Suppressor macrophage treated with lipopolysaccharide for 4 hours (primary cell): Measurements from ENCODE around the gene C19orf44.
A peak's percentile ranks its signal among the peaks of the same experiment; 100 is the strongest.
"Not testable (repeated sequence)": the region's sequence is repeated elsewhere in the genome, so short reads cannot be mapped to it uniquely, and the experiment has no call there.

Source experiments
- DNase-seq: peaks from one replicate; pipeline ENCODE4 v3.0.0-alpha.2; 2020

The C19orf44 gene

DNA sequence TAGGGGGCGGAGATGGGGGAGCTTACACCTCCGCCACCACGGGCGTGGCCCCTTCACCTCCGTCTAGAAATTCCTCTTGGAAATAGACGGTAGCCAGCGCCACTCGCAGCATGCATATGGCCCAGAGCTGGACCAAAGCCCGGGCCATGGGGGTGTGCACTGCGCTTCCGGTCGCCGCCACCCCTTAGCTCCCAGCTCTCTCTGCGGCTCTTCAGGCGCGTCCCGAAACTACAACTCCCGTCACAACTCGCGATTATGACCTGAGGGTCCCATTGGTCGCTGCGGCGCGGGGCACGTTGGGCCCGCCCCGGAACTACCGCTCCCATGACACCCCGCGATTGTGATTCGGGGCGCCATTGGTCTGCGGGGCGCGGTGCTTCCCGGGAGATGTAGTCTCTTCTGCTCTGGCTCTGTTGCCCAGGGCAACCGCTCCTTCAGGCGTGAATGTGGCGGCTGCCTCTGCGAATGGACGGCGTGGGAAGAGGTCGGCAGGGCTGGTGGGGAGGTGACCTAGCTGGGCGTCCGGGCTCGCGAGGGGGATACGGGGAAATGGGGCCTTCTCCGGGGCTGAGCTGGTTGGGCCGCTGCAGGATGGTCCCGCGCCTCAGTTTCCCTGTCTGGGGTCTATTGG, at the start of gene C19orf44, which contains the start of gene CALR3:
C19orf44 (plus strand) TSS at position 413 of the 631 bp plus-strand sequence. CDS start 4,399 bp downstream, outside the sequence.
CALR3 (minus strand) TSS at position 186 of the 631 bp plus-strand sequence; CDS start at position 148, 38 bp downstream.
- DNase-seq = peak; percentile 99

DNA sequence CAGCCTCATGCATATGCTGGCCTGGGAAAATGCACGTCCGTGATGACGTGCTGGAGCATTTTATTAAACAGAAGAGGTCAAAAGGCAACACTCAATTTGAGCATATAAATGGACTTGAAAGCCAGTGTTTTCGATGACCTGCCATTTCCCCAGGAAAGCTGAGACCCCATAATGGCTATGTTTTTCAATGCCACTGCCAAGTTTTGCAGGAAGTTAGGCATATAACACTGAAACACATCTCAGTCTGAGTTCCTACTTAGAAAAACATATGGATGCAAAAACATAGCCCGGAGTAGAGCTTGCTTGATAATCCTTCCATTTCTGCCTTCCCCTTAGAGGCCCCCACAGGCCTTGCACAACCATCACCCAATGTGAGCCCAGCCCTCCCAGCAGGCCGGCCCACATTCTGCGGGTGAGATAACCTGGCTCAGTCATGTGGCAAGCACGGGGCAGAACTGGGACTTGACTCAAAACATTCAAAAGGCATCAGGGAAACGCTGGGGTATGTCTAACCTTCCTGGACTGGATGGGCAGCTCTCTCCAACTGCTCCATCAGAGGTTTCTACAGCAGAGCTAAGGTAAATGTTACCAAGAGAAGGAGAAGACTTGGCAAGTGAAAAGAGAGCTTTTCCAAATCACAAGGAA, 49.3 kb upstream of the C19orf44 start:
- DNase-seq = peak; percentile 88

DNA sequence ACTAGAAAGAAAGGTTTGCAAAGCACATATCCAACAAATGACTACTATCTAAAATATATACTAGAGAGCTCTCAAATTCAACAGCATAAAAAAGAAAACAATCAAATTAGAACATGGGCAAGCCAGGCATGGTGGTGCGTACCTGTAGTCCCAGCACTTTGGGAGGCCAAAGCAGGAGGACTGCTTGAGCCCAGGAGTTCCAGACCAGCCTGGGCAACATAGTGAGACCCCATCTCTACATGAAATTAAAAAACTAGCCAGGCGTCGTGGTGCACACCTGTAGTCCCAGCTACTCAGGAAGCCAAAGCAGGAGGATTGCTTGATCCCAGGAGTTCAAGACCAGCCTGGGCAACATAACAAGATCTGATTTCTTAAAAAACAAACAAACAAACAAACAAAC, 47.3 kb upstream of the C19orf44 start:
- not testable (repeated sequence) for DNase-seq

DNA sequence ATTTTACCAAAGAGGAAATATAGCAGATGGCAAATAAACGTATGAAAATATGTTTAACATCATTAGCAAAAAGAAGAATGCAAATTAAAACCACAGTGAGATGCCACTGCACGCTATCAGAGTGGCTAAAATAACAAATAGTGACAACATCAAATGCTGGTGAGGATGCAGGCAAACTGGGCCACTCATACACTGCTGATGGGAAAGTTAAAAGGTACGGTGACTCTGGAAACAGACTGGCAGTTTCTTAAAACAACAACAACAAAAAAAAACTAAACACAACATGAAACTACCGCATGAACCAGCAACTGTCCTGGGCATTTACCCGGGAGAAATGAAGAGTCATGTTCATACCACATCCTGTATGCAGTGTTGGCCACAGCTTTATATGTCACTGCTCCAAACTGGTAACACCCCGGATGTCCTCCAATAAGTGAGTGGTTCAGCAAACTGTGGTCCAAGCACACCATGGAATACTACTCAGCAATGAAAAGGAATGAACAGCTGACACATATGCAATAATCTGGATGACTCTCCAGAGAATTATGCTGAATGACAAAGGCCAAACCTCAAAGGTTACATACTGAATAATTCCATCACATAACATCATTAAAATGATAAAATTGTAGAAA, 46.7 kb upstream of the C19orf44 start:
- DNase-seq = peak; percentile 62

DNA sequence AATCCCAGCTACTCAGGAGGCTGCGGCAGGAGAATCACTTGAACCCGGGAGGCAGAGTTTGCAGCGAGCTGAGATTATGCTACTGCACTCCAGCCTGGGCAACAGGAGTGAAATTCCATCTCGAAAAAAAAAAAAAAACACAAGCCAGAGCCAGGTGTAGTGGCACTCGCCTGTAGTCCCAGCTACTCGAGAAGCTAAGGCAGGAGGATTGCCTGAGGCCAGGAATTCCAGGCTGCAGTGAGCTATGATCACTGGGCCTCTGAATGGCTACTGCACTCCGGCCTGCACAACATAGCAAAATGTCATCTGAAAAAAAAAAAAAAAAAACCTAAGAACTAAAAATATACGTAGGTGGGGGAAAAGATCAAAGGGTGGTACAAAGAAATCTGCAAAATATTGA, 43.9 kb upstream of the C19orf44 start:
- DNase-seq = no peak

DNA sequence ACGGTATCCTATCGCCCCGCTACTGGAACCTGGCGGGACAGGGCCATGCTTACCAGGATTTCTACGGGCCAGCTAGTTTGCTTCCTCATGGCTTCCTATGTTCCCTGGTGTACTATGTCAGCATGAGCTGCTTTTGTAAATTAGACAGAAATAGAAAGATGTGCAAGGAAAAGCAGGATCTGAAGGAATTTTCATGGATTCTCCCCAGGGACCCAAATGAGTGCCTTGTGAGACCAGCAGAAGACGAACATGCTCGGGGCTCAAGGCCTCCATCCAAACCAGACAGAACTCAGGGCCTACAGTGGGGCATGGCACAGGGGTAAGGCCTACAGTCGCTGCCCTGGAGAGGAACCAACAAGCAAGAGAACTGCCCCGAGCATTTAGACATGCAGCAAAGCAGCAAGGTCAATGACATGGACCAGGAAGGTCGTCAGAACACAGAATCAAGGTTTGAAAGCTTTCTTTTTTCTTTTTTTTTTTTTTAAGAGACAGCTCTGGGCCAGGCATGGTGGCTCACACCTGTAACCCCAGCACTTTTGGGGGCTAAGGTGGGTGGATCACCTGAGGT, 41.8 kb upstream of the C19orf44 start:
- no peak for DNase-seq

DNA sequence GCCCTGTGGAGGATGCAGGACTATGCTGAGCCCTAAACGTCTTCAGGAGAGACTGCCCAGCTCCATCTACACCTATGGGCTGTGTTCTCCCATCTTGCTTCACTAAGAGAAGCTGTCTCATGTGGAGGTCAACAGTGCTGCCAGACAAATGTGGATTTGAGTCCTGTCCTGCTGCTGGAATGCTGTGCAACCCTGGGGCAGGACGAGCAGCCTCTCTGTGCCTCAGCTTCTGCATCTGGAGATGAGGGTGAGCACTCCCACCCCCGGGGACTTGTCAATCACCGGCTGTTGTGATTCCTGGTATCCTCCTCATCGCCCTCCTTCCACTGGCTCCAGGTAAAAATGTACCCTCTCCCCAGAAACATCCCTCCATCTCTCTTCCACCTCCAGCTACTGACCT, 40.7 kb upstream of the C19orf44 start:
- no peak for DNase-seq

DNA sequence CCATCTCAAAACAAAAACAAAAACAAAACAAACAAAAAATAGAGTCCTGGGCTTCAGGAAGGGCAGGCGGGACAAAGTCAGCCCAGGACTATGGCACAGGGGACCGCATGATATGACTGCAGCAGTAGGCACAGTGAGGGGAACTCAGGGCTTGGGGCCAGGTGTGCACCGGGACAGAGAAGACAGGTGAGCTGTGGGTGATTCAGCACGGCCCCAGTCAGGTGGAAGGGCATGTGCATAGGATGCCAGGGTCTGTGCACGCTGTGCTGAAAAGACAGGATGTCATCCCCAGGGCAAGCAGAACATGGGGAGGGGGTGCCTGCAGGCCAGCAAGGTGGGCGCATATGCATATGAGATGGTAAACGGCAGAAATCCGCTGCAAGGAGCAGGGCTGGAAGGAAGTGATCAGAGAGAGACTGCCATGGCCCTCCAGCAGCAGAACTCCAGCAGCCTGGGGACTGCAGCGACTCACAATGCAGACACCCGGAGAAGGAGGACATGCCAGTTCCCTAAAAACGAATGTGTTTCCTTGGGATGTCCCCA, 39.5 kb upstream of the C19orf44 start:
- DNase-seq = no peak

DNA sequence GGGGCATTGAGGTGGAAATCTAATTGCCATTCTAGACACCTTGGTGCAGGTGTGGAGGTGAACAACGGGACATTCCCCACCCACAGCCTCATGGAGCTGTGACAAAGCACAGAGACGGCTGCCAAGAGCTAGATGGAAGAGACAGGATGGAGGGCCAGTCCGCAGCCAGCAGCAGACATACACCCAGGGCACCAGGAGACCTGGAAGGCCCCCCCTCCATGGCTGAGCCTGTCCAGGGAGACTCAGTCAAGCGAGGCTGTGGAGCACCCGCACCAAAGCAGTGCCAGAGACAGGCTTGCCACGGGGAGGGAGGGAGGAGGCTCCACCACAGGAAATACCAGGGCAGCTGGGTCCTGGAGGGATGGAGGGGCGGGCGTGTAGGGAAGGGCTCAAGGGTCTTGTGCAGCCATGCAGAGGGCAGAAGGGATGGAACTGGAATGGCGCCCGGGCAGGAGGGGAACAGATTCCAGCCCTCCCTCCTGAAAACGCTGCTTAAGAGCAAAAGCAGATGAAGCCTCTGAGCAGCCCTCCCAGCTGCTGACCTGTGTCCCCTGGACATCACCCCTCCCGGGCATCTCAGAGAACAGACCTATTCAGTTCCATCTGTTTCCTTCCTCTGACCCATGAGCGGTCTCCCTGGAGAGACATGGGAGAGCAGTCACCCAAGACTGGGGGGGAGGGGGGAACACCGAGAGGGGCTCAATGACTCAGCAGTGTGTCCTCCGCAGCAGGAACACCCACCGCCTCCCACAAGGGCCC, 38.8 kb upstream of the C19orf44 start:
- no peak for DNase-seq

DNA sequence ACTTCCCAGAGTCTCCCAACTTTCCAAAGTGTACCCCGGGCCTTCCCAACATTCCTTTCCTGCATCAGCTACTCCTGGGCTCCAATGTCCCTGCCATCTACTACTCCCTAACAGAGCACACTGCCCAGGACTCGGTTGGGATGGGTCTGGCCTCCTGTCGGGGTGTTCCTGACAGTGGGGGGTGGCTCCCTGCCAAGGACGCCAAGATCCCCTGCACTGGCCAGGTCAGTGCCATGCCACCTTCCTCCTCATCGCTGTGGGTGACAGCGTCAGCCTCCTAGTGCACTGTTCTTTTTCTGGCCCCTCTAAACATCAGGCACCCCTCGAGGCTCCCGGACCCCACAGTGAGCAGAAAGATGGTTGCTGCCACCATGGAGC, 38.3 kb upstream of the C19orf44 start:
- no peak for DNase-seq

DNA sequence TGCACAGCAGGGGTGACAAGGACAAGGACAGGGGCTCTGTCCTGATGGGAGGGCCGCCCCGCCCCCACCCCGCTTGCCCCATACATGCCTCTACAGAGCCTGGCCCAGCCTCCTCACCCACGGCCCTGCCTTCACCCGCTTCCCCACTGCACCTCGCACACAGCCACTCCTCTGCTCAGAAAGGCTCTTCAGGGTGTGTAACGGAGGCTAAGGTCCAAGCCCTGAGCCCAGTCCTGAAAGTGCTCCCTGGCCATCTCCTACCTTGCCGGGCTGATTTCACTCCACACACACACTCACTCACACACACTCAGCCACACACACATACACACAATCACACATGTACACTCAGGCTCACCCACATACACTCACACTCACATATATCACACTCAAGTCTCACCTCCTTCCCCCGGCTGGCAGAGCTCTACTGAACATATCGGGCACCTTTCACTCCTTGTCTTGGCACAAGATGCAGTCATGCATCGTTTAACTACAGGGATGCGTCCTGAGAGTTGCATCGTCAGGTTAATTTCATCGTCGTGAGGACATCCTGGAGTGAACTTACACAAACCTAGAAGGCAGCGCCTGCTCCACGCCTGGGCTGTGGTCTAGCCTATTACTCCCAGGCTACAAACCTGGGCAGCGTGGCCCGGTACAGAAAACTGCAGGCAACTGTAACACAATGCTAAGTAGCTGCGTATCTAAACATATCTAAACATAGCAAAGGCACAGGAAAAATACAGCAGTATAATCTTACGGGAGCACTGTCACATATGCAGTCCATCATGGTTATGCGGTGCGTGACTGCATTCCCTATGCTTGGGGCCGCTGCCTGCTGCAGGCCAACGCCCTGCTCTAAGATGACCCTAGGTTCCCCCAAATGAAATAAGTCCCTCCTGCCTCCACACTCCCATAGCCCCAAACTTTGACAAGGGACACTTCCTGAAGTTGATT, 37.5 kb upstream of the C19orf44 start:
- no peak for DNase-seq

DNA sequence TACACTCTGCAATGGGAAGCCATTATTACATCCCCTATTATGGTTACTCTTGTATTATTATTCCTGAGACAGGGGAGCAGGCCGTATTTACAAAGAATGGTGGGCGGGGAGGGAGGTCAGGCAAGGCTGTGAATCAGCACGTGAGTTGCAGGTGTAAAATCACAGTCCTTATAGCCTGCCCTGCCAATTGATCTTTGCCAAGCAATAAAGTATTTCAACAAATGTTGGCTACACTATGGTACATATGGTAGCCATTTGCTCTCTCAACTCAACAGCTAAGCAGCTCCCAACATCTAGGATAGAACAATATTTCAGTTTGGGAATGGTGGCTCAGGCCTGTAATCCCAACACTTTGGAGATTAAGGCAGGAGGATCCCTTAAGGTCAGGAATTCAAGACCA, 36.5 kb upstream of the C19orf44 start:
- no peak for DNase-seq

DNA sequence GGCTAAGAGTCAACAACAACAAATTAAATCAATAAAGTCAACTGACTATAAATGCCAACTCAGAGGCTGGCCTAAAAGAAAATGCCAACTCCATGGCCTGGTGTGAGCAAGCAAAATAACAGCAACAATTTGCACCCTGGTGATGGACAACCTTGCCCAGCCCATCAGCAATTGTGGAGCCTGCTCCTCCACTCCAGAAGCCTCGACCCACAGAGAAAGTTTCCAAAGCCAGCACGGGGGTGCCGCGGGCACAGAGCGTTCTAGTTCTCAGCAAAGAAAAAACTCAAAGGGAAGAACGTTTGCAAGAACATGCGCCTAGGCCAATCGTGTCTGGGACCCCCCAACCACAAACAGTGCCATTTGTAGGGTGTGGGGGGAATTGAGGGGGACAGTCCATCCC, 35.7 kb upstream of the C19orf44 start:
- no peak for DNase-seq

DNA sequence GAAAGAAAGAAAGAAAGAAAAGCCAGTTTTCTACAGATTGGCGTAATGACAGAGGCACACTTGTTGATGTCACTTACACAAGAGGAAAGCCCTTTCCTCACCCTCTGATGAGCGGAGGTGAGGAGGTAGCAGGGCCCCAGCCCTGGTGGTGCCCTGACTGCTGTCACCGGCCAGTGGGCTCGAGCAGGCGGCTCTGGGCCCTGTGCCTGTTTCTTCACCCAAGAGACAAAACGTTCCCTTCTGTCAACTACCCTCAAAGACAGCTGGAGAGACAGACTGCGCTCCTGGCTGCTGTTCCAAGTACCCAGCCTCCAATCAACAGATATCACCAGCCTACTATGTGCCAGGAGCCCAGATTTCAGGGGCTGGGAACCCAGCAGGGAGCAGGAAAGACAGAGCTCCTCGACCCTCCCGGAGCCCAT, 34.6 kb upstream of the C19orf44 start:
- no peak for DNase-seq

DNA sequence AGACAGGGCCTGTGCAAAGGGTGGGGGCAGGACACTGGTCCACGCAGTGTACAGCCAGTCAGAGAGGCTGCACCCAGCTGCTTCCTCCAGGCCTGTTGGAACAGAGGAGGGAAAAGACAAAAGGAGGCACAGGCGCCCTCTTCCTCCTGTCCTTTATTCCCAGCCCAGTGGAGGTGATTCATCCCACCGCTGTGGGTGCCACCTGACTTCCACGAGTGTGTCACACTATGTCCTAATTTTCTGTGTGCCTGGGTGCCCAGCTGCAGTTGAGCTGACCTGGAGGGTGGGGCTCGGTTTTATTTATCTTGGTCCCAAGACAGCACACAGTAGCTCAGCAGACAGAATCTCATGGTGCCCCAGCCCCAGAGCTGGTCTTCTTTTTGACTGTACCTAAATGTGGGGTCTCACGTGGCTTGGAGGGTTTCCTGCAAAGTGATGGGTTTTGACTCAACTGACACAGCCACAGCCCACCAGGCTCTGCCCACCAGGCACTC, 33.4 kb upstream of the C19orf44 start:
- DNase-seq = no peak

DNA sequence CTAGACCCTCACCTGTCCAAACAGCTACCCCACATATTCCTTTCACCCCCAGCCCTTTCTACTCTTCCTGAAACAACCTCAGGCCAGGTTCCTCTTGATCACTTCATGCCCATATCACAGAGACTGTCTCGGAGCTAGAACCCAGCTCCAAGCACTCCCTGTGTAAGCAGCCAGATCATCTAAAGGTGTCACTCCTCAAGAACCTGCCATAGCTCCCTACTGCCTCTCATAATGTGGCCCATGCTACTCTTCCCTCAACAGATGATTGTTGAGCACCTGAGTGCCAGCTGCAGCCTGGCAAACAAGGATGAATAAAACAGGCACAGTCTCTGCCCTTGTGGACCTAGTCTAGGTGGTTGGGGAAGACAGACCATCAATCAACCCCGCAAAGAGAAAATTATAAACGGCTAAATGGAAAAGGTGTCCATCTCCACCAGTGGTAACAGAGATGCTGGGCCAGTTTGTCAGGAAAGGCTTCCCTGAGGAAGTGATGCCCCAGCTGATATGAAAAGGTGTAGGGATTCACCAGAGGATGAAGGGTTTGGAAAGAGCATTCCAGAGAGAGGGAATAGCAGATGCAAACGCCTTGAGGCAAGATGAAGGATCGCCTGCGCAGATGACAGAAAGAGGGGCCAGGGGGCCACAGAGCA, 32.7 kb upstream of the C19orf44 start:
- no peak for DNase-seq

DNA sequence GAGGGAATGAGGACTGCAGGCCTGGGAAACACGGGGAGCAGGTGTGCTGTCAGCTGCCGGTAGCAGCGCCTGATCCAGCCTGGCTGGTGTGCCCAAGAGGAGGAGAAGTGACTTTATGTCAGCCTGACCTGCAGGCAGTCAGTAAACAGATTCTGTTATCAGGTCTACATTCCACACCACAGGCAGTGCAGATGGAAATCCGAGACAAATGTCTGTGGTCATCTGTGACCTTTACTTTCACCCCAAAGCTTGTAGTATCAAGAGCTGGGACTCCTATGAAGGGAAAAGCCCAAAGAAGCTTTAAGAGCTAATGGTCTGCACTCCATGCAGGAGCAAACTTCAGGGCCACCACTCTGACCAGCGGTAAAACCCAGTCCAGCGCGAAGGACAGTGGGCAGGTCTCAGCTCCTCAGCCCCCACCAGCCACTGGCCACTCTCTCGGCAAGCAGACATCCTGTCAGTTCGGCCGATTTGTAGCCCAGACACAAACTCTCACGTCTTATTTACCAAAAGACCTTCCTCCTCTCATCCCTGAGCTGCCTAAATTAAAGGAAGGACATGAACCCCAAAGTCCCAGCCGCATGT, 32.1 kb upstream of the C19orf44 start:
- no peak for DNase-seq

DNA sequence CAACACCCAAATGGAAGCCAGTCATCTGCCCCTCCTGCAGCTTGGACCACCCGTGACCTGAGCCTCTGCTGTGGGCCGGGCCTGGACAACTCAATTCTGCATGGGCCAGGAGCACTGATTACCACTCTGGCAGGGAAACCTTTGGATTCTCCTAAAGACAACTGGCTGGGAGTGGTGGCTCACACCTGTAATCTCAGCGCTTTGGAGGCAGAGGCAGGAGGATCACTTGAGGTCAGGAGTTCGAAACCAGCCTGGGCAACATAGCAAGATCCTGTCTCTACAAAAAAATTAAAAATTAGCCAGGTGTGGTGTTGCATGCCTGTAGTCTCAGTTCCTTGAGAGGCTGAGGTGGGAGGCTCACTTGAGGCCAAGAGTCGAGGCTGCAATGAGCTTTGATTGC, 31.0 kb upstream of the C19orf44 start:
- DNase-seq = no peak

DNA sequence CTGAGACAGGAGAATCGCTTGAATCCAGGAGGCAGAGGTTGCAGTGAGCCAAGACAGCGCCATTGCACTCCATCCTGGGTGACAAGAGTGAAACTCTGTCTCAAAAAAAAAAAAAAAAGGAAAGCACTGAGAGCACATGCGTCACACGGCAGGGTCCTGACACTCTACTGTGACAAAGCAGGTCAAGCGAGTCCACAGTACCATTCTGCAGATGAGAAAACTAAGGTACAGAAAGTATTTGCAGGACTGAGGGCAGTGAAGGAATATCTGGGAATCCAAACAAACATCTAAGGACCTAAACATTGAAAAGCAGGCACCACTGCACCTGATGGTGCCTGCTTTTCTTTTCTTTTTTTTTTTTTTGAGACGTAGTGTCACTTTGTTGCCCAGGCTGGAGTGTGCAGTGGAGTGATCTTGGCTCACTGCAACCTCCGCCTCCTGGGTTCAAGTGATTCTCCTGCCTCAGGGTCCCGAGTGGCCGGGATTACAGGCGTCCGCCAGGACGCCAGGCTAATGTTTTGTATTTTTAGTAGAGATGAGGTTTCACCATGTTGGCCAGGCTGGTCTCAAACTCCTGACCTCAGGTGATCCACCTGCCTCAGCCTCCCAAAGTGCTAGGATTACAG, 29.3 kb upstream of the C19orf44 start:
- not testable (repeated sequence) for DNase-seq

DNA sequence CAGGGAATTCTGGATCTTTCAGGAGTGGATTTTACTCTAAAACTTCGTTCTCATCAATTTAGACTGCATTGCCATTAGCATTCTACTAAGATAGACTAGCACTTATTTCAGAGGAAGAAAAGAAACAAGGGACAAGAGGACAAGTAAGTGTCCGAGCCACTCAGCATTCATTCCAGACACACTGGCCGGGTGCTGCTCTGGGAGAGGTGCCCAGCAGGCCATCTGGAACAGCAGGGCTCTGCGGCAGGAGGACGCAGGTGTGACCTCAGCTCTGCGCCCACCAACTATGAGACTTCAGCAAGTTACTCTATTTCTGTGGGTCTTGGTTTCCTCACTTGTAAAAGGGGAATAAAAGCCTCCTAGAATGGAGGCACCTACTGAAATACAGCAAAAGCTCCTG, 28.6 kb upstream of the C19orf44 start:
- no peak for DNase-seq
